Osteoblast (primary cell): ENCODE data around the gene PARP2. TPM values are rescaled to one million over a fixed set of nuclear protein-coding genes. Genes with fewer than 3 reads are reported as not detected.

Experiments
- DNase-seq: peaks from one replicate; pipeline ENCODE4 v3.0.0; 2011; ENCODE audit warnings: low spot score, mixed read lengths; ENCODE audit not compliant: insufficient read length; ENCODE audit errors: missing footprints
- H2AFZ ChIP-seq: 2 replicates; pipeline ENCODE4 v1.6.0; 2011; ENCODE audit warnings: mild to moderate bottlenecking, low read length
- H3K27ac ChIP-seq: 2 replicates; pipeline ENCODE4 v1.5.1; 2011; ENCODE audit warnings: mild to moderate bottlenecking, low read depth, low read length, moderate library complexity
- H3K27me3 ChIP-seq: 2 replicates; pipeline ENCODE4 v1.6.0; 2012; ENCODE audit warnings: mild to moderate bottlenecking, control low read depth, inconsistent platforms, low read length, moderate library complexity; ENCODE audit not compliant: insufficient read depth
- H3K36me3 ChIP-seq: 2 replicates; pipeline ENCODE4 v1.5.1; 2011; ENCODE audit warnings: mild to moderate bottlenecking, low read length, control low read depth, moderate library complexity; ENCODE audit not compliant: insufficient read depth
- H3K4me1 ChIP-seq: 2 replicates; pipeline ENCODE4 v1.5.1; 2011; ENCODE audit warnings: mild to moderate bottlenecking, low read length, control low read depth, moderate library complexity; ENCODE audit not compliant: insufficient read depth
- H3K4me2 ChIP-seq: 2 replicates; pipeline ENCODE4 v1.6.0; 2011; ENCODE audit warnings: mild to moderate bottlenecking, low read length; ENCODE audit not compliant: insufficient read depth
- H3K4me3 ChIP-seq: fragments of 200-600 bp; sonication (generic); 3 replicates; pipeline ENCODE4 v1.5.1; 2012; ENCODE audit warnings: mild to moderate bottlenecking, low read length, inconsistent platforms; ENCODE audit not compliant: insufficient read depth
- H3K79me2 ChIP-seq: 2 replicates; pipeline ENCODE4 v1.6.0; 2012; ENCODE audit warnings: mild to moderate bottlenecking, low read length, control low read depth, inconsistent platforms; ENCODE audit not compliant: insufficient read depth
- H3K9me3 ChIP-seq: 2 replicates; pipeline ENCODE4 v1.5.1; 2011; ENCODE audit warnings: low read depth, low read length, control low read depth
- H4K20me1 ChIP-seq: 2 replicates; pipeline ENCODE4 v1.6.0; 2012; ENCODE audit warnings: mild to moderate bottlenecking, low read length, control low read depth; ENCODE audit not compliant: insufficient read depth
- total RNA-seq: library from RNA; depleted of rRNA; stranded (reverse); fragments of >200 nt; gene quantifications from 2 replicates; pipeline ENCODE4 v1.2.3, GENCODE V29; 2012
- TF ChIP-seq, protein P1 (sequence below): IDR thresholded peaks from 2 replicates; pipeline ENCODE4 v1.5.1; 2011; ENCODE audit warnings: mild to moderate bottlenecking, low read depth, low read length, moderate library complexity; ENCODE audit errors: extremely low read depth

The PARP2 gene
- total RNA-seq, 1 donor: 5.8 TPM

- Histone ChIP-seq H3K36me3 (peaks cover 7% of the 10 kb centered on the region), H3K79me2 (peaks cover 30% of the 10 kb centered on the region), H3K4me1 (peaks cover 15% of the 10 kb centered on the region), H3K4me2 (peak within 1 kb of the TSS; percentile 98), H3K9me3 (no peaks in the 10 kb centered on the region), H3K27ac (peak within 1 kb of the TSS; percentile 62), H2AFZ (peak within 1 kb of the TSS; percentile 94), H3K27me3 (no peaks in the 10 kb centered on the region), H3K4me3 (peak within 1 kb of the TSS; percentile 88), H4K20me1 (no peaks in the 10 kb centered on the region)
- peak; percentile 94 for DNase-seq
- TF ChIP-seq, protein P1, sequence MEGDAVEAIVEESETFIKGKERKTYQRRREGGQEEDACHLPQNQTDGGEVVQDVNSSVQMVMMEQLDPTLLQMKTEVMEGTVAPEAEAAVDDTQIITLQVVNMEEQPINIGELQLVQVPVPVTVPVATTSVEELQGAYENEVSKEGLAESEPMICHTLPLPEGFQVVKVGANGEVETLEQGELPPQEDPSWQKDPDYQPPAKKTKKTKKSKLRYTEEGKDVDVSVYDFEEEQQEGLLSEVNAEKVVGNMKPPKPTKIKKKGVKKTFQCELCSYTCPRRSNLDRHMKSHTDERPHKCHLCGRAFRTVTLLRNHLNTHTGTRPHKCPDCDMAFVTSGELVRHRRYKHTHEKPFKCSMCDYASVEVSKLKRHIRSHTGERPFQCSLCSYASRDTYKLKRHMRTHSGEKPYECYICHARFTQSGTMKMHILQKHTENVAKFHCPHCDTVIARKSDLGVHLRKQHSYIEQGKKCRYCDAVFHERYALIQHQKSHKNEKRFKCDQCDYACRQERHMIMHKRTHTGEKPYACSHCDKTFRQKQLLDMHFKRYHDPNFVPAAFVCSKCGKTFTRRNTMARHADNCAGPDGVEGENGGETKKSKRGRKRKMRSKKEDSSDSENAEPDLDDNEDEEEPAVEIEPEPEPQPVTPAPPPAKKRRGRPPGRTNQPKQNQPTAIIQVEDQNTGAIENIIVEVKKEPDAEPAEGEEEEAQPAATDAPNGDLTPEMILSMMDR: peak; percentile 99
These were observed 38.0 kb upstream of the PARP2 start, which contains the start of gene TTC5 for GRCh38 chr14:20305265-20306078. TSS of gene TTC5 (minus strand) at chr14:20305951. CDS start at chr14:20305937, 14 bp downstream.

- no peaks in the 10 kb centered on the region for H3K9me3 ChIP-seq
- H4K20me1 ChIP-seq: no peaks in the 10 kb centered on the region
- peak overlapping the region; percentile 98 for H3K4me2 ChIP-seq
- peak overlapping the region; percentile 88 for H3K4me3 ChIP-seq
- H3K27ac ChIP-seq: no peak overlapping the region
- peaks cover 30% of the 10 kb centered on the region for H3K79me2 ChIP-seq
- H3K27me3 ChIP-seq: no peaks in the 10 kb centered on the region
- peaks cover 15% of the 10 kb centered on the region for H3K4me1 ChIP-seq
- DNase-seq: no peak
- H3K36me3 ChIP-seq: peaks cover under 1% of the 10 kb centered on the region
- TF ChIP-seq, protein P1: no peak
- no peak overlapping the region for H2AFZ ChIP-seq
These were observed 37.4 kb upstream of the PARP2 start for GRCh38 chr14:20306079-20306423.

DNA sequence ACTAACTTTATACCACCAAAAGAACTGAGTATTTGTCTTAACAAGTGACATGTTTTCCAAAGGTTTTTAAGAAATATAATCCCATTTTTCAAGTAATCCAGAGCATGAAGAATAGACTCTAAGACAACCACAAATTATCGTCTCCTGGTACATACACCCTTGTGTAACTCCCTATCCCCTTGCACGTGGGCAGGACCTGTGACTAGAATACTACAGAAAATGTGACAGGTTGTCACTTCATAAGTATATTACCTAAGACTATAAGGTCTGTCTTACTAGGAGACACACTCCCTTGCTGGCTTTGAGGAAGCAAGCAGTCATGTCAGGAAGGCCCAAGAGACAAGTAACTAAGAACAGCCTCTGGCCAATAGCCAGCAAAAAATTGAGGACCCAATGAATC is 29.4 kb upstream of the PARP2 start:
- TF ChIP-seq, protein P1: no peak
- Histone ChIP-seq H4K20me1 (no peaks in the 10 kb centered on the region), H3K27me3 (no peaks in the 10 kb centered on the region), H3K4me3 (no peak overlapping the region), H3K79me2 (no peaks in the 10 kb centered on the region), H3K27ac (no peak overlapping the region), H3K36me3 (peaks cover 50% of the 10 kb centered on the region), H2AFZ (no peak overlapping the region), H3K4me1 (no peaks in the 10 kb centered on the region), H3K9me3 (no peaks in the 10 kb centered on the region), H3K4me2 (no peak overlapping the region)
- no peak for DNase-seq

GRCh38 chr14:20317720-20318119 is 25.7 kb upstream of the PARP2 start:
- TF ChIP-seq, protein P1: no peak
- no peak overlapping the region for H3K27ac ChIP-seq
- no peak for DNase-seq
- H3K27me3 ChIP-seq: no peaks in the 10 kb centered on the region
- no peak overlapping the region for H2AFZ ChIP-seq
- H3K36me3 ChIP-seq: peaks cover 64% of the 10 kb centered on the region
- no peak overlapping the region for H3K4me2 ChIP-seq
- H3K9me3 ChIP-seq: no peaks in the 10 kb centered on the region
- no peak overlapping the region for H3K4me3 ChIP-seq
- H3K79me2 ChIP-seq: no peaks in the 10 kb centered on the region
- no peaks in the 10 kb centered on the region for H3K4me1 ChIP-seq
- H4K20me1 ChIP-seq: no peaks in the 10 kb centered on the region
